NB4 (cell line): ENCODE measurements around the gene CSNK1D.

Source experiments
- CTCF ChIP-seq: IDR thresholded peaks from one replicate; pipeline ENCODE4 v1.5.1; 2012; ENCODE audit warnings: low read depth, low read length
- MAX ChIP-seq: IDR thresholded peaks from 2 replicates; pipeline ENCODE4 v1.6.1; 2011; ENCODE audit warnings: low read depth, low read length
- POLR2A ChIP-seq: IDR thresholded peaks from 2 replicates; pipeline ENCODE4 v1.6.1; 2011; ENCODE audit warnings: mild to moderate bottlenecking; ENCODE audit not compliant: insufficient read length; ENCODE audit errors: extremely low read depth

GRCh38 chr17:82216301-82217119, 57.0 kb downstream of the CSNK1D start:
- no peak for TF ChIP-seq CTCF
- TF ChIP-seq POLR2A: peak; percentile 12
- 0 out of 2 replicates have a peak, but pooled peaks have one; percentile 4 for TF ChIP-seq MAX
